PC-9 (cell line): Measurements from ENCODE around the gene ACTN3.
"Not testable (repeated sequence)": the region's sequence is repeated elsewhere in the genome, so short reads cannot be mapped to it uniquely, and the experiment has no call there.

Experiments
- CTCF ChIP-seq: fragments of 200-600 bp; sonication (generic); conservative IDR thresholded peaks from 2 replicates; pipeline ENCODE4 v1.6.1; 2017; ENCODE audit warnings: mixed run types, antibody characterized with exemption, mild to moderate bottlenecking, moderate library complexity
- EZH2 ChIP-seq: fragments of 200-600 bp; sonication (generic); IDR thresholded peaks from 2 replicates; pipeline ENCODE4 v1.8.0; 2017; ENCODE audit warnings: antibody characterized with exemption, low read depth

- TF ChIP-seq CTCF, EZH2: not testable (repeated sequence)
Measured at GRCh38 chr11:66582565-66583147, 36.0 kb downstream of the ACTN3 start.
